GM19099 (cell line): ENCODE measurements around the gene TDRD7.

Experiments used
- POLR2A ChIP-seq: IDR thresholded peaks from 3 replicates; pipeline ENCODE4 v1.6.1; 2011; ENCODE audit warnings: low read depth; ENCODE audit not compliant: insufficient read length; ENCODE audit errors: extremely low read depth

TDRD7 gene

GRCh38 chr9:97518166-97518908, 106.4 kb downstream of the TDRD7 start:
- TF ChIP-seq POLR2A: no peak

- no peak for TF ChIP-seq POLR2A
Observed at GRCh38 chr9:97518909-97519307, 107.0 kb downstream of the TDRD7 start.

GRCh38 chr9:97519441-97519970, 107.6 kb downstream of the TDRD7 start:
- no peak for TF ChIP-seq POLR2A

- TF ChIP-seq POLR2A: no peak
Observed at GRCh38 chr9:97521576-97522333, 109.9 kb downstream of the TDRD7 start.

GRCh38 chr9:97524424-97524823, 112.5 kb downstream of the TDRD7 start:
- TF ChIP-seq POLR2A: no peak

GRCh38 chr9:97525451-97525850, 113.6 kb downstream of the TDRD7 start:
- no peak for TF ChIP-seq POLR2A

- no peak for TF ChIP-seq POLR2A
Observed at GRCh38 chr9:97526895-97527575, 115.1 kb downstream of the TDRD7 start.

- TF ChIP-seq POLR2A: no peak
Observed at GRCh38 chr9:97527626-97528528, 116.0 kb downstream of the TDRD7 start.

- TF ChIP-seq POLR2A: no peak
Observed at GRCh38 chr9:97528529-97529230, 116.8 kb downstream of the TDRD7 start.

GRCh38 chr9:97529363-97530076, 117.6 kb downstream of the TDRD7 start:
- no peak for TF ChIP-seq POLR2A

- no peak for TF ChIP-seq POLR2A
Observed at GRCh38 chr9:97531888-97532376, 120.0 kb downstream of the TDRD7 start.

- TF ChIP-seq POLR2A: no peak
Observed at GRCh38 chr9:97534185-97534584, 122.3 kb downstream of the TDRD7 start.

GRCh38 chr9:97534961-97535594, 123.2 kb downstream of the TDRD7 start:
- no peak for TF ChIP-seq POLR2A
